IPS-11a (cell line): ENCODE measurements around the gene FOXRED1.
"Not testable (repeated sequence)": the region's sequence is repeated elsewhere in the genome, so short reads cannot be mapped to it uniquely, and the experiment has no call there.

ENCODE experiments used
- H3K4me3 ChIP-seq: one replicate; pipeline ENCODE4 v1.5.1; 2013; ENCODE audit warnings: low read depth, low read length, control low read depth

Gene FOXRED1

GRCh38 chr11:126268708-126269579, at the start of gene FOXRED1, which contains the start of gene SRPRA:
Gene FOXRED1 (plus strand): TSS chr11:126269154. CDS start chr11:126269207, 53 bp downstream.
Gene SRPRA (minus strand): TSS chr11:126268895. CDS start chr11:126268804, 91 bp downstream.
- peak within 1 kb of the TSS; percentile 99 for H3K4me3 ChIP-seq

- H3K4me3 ChIP-seq: no peak overlapping the region
Observed at GRCh38 chr11:126219547-126219946, 49.4 kb upstream of the FOXRED1 start.

GRCh38 chr11:126224647-126225294, 44.2 kb upstream of the FOXRED1 start:
- H3K4me3 ChIP-seq: no peak overlapping the region

GRCh38 chr11:126225295-126225665, 43.7 kb upstream of the FOXRED1 start:
- no peak overlapping the region for H3K4me3 ChIP-seq

GRCh38 chr11:126226334-126227084, 42.4 kb upstream of the FOXRED1 start:
- no peak overlapping the region for H3K4me3 ChIP-seq

- H3K4me3 ChIP-seq: no peak overlapping the region
Observed at GRCh38 chr11:126229858-126230540, 39.0 kb upstream of the FOXRED1 start.

GRCh38 chr11:126231725-126232459, 37.1 kb upstream of the FOXRED1 start:
- H3K4me3 ChIP-seq: no peak overlapping the region

GRCh38 chr11:126232683-126233082, 36.3 kb upstream of the FOXRED1 start:
- H3K4me3 ChIP-seq: no peak overlapping the region

- H3K4me3 ChIP-seq: no peak overlapping the region
Observed at GRCh38 chr11:126233391-126233790, 35.6 kb upstream of the FOXRED1 start.

GRCh38 chr11:126246636-126247035, 22.3 kb upstream of the FOXRED1 start:
- no peak overlapping the region for H3K4me3 ChIP-seq

GRCh38 chr11:126253265-126253664, 15.7 kb upstream of the FOXRED1 start:
- H3K4me3 ChIP-seq: no peak overlapping the region

- H3K4me3 ChIP-seq: no peak overlapping the region
Observed at GRCh38 chr11:126254819-126255218, 14.1 kb upstream of the FOXRED1 start.

GRCh38 chr11:126255507-126255906, 13.4 kb upstream of the FOXRED1 start:
- H3K4me3 ChIP-seq: not testable (repeated sequence)

- H3K4me3 ChIP-seq: no peak overlapping the region
Observed at GRCh38 chr11:126256216-126256615, 12.7 kb upstream of the FOXRED1 start.

GRCh38 chr11:126257144-126257543, 11.8 kb upstream of the FOXRED1 start:
- H3K4me3 ChIP-seq: no peak overlapping the region

GRCh38 chr11:126257764-126258163, 11.2 kb upstream of the FOXRED1 start:
- H3K4me3 ChIP-seq: no peak overlapping the region

- H3K4me3 ChIP-seq: no peak overlapping the region
Observed at GRCh38 chr11:126262216-126262615, 6.7 kb upstream of the FOXRED1 start.

- no peak overlapping the region for H3K4me3 ChIP-seq
Observed at GRCh38 chr11:126263489-126263888, 5.5 kb upstream of the FOXRED1 start.

- H3K4me3 ChIP-seq: no peak overlapping the region
Observed at GRCh38 chr11:126265811-126266210, 3.1 kb upstream of the FOXRED1 start.

- H3K4me3 ChIP-seq: peak overlapping the region; percentile 95
Observed at GRCh38 chr11:126267650-126268049, 1.3 kb upstream of the FOXRED1 start.
